Measurements from ENCODE around the gene SLC6A9. TPM values are rescaled to one million over a fixed set of nuclear protein-coding genes. Genes with fewer than 3 reads are reported as not detected.

SLC6A9 gene
- total RNA-seq, 1 donor from 2014 or later, result 51.6 TPM

DNA sequence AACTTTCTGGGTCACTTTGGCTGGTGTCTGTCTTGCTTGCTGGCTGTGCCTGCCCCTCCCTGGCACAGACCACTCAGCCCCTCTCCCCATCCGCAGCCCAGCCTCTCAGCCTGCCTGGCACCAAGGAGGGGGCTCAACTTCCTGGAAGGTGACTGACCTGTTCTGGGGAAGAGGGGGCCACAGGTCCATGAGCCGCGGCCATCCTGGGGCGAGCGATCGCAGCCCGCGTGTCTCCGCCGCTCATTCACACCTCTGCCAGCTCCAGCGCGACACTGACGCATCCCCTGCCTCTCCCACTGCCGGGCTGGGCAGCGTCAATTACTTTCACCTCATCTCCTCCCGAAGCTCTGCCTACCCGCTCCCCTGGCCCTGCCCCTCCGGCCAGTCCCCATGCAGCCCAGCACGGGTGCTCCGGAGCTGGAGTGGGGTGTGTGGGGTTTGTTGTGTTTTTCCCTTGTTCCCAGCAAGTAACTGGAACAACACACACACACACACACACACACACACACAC lies 14.3 kb downstream of the SLC6A9 start:
- no peak for DNase-seq (ENCODE audit: extremely low spot score, unreplicated experiment)
- Mint-ChIP-seq H3K36me3 (ENCODE audit: unreplicated experiment) (peaks cover 3% of the 10 kb centered on the region), H3K4me3 (ENCODE audit: unreplicated experiment) (no peak overlapping the region), H3K4me1 (ENCODE audit: unreplicated experiment) (peaks cover 15% of the 10 kb centered on the region), H3K27ac (ENCODE audit: unreplicated experiment) (no peak overlapping the region), H3K9me3 (ENCODE audit: unreplicated experiment) (no peaks in the 10 kb centered on the region), H3K27me3 (ENCODE audit: unreplicated experiment) (no peaks in the 10 kb centered on the region)
- TF ChIP-seq, protein P1, sequence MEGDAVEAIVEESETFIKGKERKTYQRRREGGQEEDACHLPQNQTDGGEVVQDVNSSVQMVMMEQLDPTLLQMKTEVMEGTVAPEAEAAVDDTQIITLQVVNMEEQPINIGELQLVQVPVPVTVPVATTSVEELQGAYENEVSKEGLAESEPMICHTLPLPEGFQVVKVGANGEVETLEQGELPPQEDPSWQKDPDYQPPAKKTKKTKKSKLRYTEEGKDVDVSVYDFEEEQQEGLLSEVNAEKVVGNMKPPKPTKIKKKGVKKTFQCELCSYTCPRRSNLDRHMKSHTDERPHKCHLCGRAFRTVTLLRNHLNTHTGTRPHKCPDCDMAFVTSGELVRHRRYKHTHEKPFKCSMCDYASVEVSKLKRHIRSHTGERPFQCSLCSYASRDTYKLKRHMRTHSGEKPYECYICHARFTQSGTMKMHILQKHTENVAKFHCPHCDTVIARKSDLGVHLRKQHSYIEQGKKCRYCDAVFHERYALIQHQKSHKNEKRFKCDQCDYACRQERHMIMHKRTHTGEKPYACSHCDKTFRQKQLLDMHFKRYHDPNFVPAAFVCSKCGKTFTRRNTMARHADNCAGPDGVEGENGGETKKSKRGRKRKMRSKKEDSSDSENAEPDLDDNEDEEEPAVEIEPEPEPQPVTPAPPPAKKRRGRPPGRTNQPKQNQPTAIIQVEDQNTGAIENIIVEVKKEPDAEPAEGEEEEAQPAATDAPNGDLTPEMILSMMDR (IDR thresholded peaks at IDR 0.05), result no peak

DNA sequence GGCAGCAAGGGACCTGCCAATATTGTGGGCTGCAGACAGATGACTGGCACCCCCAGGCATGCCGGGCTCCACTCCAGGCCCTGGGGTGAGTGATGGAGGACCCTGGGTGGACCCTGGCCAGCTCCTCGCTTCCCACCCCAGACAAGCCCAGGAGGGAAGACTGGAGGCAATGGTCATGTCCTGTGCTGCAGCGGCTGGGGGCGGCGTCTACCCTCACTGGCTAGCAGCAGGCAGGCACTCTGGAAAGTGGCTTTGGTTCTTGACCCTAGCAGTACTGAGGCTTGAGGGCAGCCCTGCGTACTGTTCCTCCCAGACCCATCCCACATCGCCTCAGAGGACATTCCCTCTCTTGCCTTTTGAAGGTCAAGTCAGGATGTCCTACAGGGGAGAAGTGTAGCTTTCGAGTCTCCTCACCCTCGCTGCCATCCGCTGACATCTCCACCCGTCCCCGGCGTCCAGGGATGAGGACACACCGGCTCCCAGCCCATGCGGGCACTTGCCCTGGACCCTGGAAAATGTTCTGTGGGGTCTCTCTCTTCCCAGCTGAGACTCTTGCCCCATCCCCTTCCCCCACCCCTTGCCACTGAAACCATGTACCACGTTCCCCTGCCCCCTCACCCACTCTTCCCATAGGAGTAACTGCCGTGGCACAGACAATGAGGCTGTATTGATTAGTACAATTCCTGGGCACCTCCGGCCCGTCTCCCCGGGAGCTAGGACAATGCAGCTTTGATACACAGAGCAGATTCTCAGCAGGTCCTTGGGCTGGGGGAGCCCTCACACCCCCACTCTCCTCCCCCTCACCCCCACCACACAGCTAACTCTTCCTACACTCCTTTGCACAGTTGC lies 15.0 kb downstream of the SLC6A9 start:
- H3K36me3 Mint-ChIP-seq (ENCODE audit: unreplicated experiment), result no peaks in the 10 kb centered on the region
- H3K27me3 Mint-ChIP-seq (ENCODE audit: unreplicated experiment), result no peaks in the 10 kb centered on the region
- no peak overlapping the region for H3K4me3 Mint-ChIP-seq (ENCODE audit: unreplicated experiment)
- TF ChIP-seq, protein P1 (IDR thresholded peaks at IDR 0.05), result no peak
- no peaks in the 10 kb centered on the region for H3K9me3 Mint-ChIP-seq (ENCODE audit: unreplicated experiment)
- H3K27ac Mint-ChIP-seq (ENCODE audit: unreplicated experiment), result no peak overlapping the region
- DNase-seq (ENCODE audit: extremely low spot score, unreplicated experiment), result no peak
- peaks cover 15% of the 10 kb centered on the region for H3K4me1 Mint-ChIP-seq (ENCODE audit: unreplicated experiment)

DNA sequence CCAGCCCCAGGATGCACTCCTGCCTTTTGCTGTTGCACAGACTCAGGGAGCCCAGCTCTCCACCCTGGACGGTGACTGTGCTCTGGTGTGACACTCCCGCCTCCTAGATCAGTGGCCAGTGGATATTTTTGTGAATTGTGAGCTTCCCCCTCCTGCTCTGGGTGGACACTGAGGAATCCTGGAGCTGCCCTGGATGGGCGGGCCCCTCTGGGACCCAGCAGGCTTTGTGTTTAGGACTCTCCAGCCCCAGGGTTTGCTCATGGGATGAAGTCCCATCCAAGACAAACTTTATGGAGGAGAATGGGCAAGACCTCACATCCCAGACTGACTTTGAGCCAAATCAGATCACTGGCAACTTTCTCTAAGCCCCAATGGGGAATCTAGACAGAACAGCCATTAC lies 16.1 kb downstream of the SLC6A9 start:
- H3K4me1 Mint-ChIP-seq (ENCODE audit: unreplicated experiment), result peaks cover 15% of the 10 kb centered on the region

DNA sequence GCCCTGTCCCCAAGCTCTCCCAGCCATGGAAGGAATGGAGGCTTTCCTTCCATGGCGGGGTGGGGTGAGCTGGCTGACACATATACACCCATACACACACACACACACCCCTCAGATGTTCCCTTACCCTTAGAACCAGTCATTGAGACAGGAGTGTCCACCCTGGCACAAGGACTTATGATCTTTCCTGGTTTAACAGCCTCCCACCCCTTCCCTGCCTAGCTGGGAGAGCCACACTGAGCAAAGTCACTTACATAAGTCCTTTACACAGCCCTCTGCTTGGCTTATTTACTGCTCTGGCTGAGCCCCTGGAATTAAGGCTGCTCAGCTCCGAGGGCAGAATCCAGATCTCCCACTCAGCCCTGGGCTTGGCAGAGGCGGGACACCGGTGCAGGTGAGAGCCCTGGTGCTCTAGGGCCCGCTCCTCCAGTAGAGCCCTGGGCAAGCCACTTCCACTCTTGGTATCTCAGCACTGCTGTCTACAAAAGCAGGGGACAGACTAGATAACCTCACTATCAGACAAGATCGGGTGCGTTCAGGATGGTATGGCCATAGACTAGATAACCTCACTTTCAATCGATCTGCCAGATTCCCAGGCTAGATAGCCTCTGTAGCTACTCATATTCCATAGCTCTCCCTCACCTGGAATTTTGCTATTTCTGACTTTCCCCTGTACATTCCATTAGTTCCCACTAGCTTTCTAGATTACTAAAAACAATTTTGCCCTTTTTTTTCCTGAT lies 16.7 kb downstream of the SLC6A9 start:
- no peaks in the 10 kb centered on the region for H3K36me3 Mint-ChIP-seq (ENCODE audit: unreplicated experiment)
- no peaks in the 10 kb centered on the region for H3K27me3 Mint-ChIP-seq (ENCODE audit: unreplicated experiment)
- no peak overlapping the region for H3K4me3 Mint-ChIP-seq (ENCODE audit: unreplicated experiment)
- peaks cover 15% of the 10 kb centered on the region for H3K4me1 Mint-ChIP-seq (ENCODE audit: unreplicated experiment)
- H3K9me3 Mint-ChIP-seq (ENCODE audit: unreplicated experiment), result no peaks in the 10 kb centered on the region
- no peak for DNase-seq (ENCODE audit: extremely low spot score, unreplicated experiment)
- TF ChIP-seq, protein P1 (IDR thresholded peaks at IDR 0.05), result no peak
- H3K27ac Mint-ChIP-seq (ENCODE audit: unreplicated experiment), result no peak overlapping the region

More for the DNA sequence above, 16.1 kb downstream of the SLC6A9 start:
- no peak for DNase-seq (ENCODE audit: extremely low spot score, unreplicated experiment)
- Mint-ChIP-seq H3K4me3 (ENCODE audit: unreplicated experiment) (no peak overlapping the region), H3K27me3 (ENCODE audit: unreplicated experiment) (no peaks in the 10 kb centered on the region), H3K36me3 (ENCODE audit: unreplicated experiment) (no peaks in the 10 kb centered on the region), H3K9me3 (ENCODE audit: unreplicated experiment) (no peaks in the 10 kb centered on the region), H3K27ac (ENCODE audit: unreplicated experiment) (no peak overlapping the region)
- TF ChIP-seq, protein P1 (IDR thresholded peaks at IDR 0.05), result no peak

DNA sequence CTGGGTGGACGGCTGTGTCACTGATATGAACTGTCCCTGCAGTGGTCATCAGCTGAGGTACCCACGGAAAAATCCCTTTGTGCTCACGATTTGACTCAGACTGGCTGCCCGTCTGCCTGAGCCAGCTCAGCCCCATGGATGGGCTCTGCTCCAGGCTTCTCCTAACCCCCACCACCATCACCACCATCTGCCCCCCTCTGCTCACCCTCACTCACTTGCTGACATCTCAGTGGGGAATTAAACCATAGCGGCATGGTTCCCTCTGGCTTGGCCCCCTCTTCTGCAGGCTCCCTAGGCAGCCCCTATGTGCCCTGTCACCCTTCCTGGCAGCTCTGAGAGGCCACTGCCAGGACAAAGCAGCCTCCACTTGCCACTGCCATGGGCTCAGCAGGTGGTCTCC lies 17.3 kb downstream of the SLC6A9 start:
- no peaks in the 10 kb centered on the region for H3K27me3 Mint-ChIP-seq (ENCODE audit: unreplicated experiment)

More for the DNA sequence above, 17.3 kb downstream of the SLC6A9 start:
- Mint-ChIP-seq H3K27ac (ENCODE audit: unreplicated experiment) (no peak overlapping the region), H3K9me3 (ENCODE audit: unreplicated experiment) (no peaks in the 10 kb centered on the region), H3K36me3 (ENCODE audit: unreplicated experiment) (no peaks in the 10 kb centered on the region), H3K4me1 (ENCODE audit: unreplicated experiment) (peaks cover 15% of the 10 kb centered on the region), H3K4me3 (ENCODE audit: unreplicated experiment) (no peak overlapping the region)
- TF ChIP-seq, protein P1 (IDR thresholded peaks at IDR 0.05), result no peak
- no peak for DNase-seq (ENCODE audit: extremely low spot score, unreplicated experiment)

All from osteocyte (in vitro differentiated cells).